HEK293 (cell line): ENCODE data around the gene GALNT2.

ENCODE experiments used
- CTCF ChIA-PET: fragments of 350-600 bp; formaldehyde crosslinking; extraction: SDS; loops from one replicate; lab custom pipeline; 2021; ENCODE audit warnings: antibody characterized with exemption; lab: Yijun Ruan, JAX
- POLR2A ChIA-PET: fragments of 300-600 bp; formaldehyde crosslinking; extraction: SDS; loops from one replicate; lab custom pipeline; 2020; ENCODE audit warnings: antibody characterized with exemption, inconsistent platforms; lab: Yijun Ruan, JAX
- H3K27ac ChIP-seq: fragments of 200-500 bp; sonication (Bioruptor generic); 2 replicates; pipeline ENCODE4 v1.5.1; 2014; ENCODE audit warnings: low read depth, low read length, control low read depth, inconsistent platforms; ENCODE audit errors: extremely low read depth
- H3K36me3 ChIP-seq, 2 experiments: fragments of 200-500 bp in 1 of 2; sonication (Bioruptor generic) in 1 of 2; 1 replicate in 1 of 2; 2 replicates in 1 of 2; pipeline ENCODE4 v1.5.1; 2014 to 2017; ENCODE audit warnings: inconsistent platforms in 2 of 2, low read length in 2 of 2; ENCODE audit not compliant: control insufficient read depth in 2 of 2, insufficient read depth in 1 of 2
- H3K4me1 ChIP-seq: fragments of 200-500 bp; sonication (Bioruptor generic); 2 replicates; pipeline ENCODE4 v1.5.1; 2014; ENCODE audit warnings: mild to moderate bottlenecking, low read length, inconsistent platforms; ENCODE audit not compliant: control insufficient read depth, insufficient read depth
- H3K4me3 ChIP-seq: 2 replicates; pipeline ENCODE4 v1.5.1; 2011; ENCODE audit warnings: low read depth, mild to moderate bottlenecking, control low read depth, low read length, moderate library complexity
- H3K9me3 ChIP-seq: fragments of 200-500 bp; sonication (Bioruptor generic); 2 replicates; pipeline ENCODE4 v1.5.1; 2014; ENCODE audit warnings: low read depth, low read length, inconsistent platforms; ENCODE audit not compliant: control insufficient read depth, insufficient read depth
- ATF2 ChIP-seq: fragments of 450-650 bp; formaldehyde crosslinking; IDR thresholded peaks from 2 replicates; pipeline ENCODE4 v1.5.1; 2016; ENCODE audit warnings: missing biosample characterization, missing genetic modification characterization, low read depth
- BCL11A ChIP-seq: fragments of 450-650 bp; formaldehyde crosslinking; IDR thresholded peaks from 2 replicates; pipeline ENCODE4 v1.5.1; 2016; ENCODE audit warnings: low read depth, missing biosample characterization, missing genetic modification characterization
- ELK4 ChIP-seq: IDR thresholded peaks from 2 replicates; pipeline ENCODE4 v1.6.1; 2011; ENCODE audit warnings: mild to moderate bottlenecking, low read depth, low read length, borderline replicate concordance
- IKZF3 ChIP-seq: fragments of 450-650 bp; IDR thresholded peaks from 2 replicates; pipeline ENCODE4 v1.5.0; 2018; ENCODE audit warnings: missing biosample characterization, mild to moderate bottlenecking, missing genetic modification characterization, moderate library complexity
- KLF17 ChIP-seq: fragments of 450-650 bp; formaldehyde crosslinking; IDR thresholded peaks from 2 replicates; pipeline ENCODE4 v1.5.1; 2016; ENCODE audit warnings: missing biosample characterization, missing genetic modification characterization
- ZNF10 ChIP-seq: fragments of 450-650 bp; formaldehyde crosslinking; IDR thresholded peaks from 2 replicates; pipeline ENCODE4 v1.5.1; 2017; ENCODE audit warnings: missing biosample characterization, missing genetic modification characterization
- ZNF16 ChIP-seq: fragments of 450-650 bp; formaldehyde crosslinking; IDR thresholded peaks from 2 replicates; pipeline ENCODE4 v1.5.1; 2016; ENCODE audit warnings: low read depth, missing biosample characterization, missing genetic modification characterization
- ZNF169 ChIP-seq: fragments of 450-650 bp; formaldehyde crosslinking; IDR thresholded peaks from 2 replicates; pipeline ENCODE4 v1.5.1; 2016; ENCODE audit warnings: missing biosample characterization, missing genetic modification characterization
- ZNF174 ChIP-seq: fragments of 450-650 bp; formaldehyde crosslinking; IDR thresholded peaks from 2 replicates; pipeline ENCODE4 v1.5.0; 2017; ENCODE audit warnings: missing biosample characterization, mild to moderate bottlenecking, missing genetic modification characterization
- ZNF26 ChIP-seq: fragments of 450-650 bp; formaldehyde crosslinking; IDR thresholded peaks from 2 replicates; pipeline ENCODE4 v1.5.1; 2016; ENCODE audit warnings: missing biosample characterization, missing genetic modification characterization
- ZNF302 ChIP-seq: fragments of 450-650 bp; formaldehyde crosslinking; IDR thresholded peaks from 2 replicates; pipeline ENCODE4 v1.5.1; 2016; ENCODE audit warnings: missing biosample characterization, missing genetic modification characterization, low read depth
- ZNF362 ChIP-seq: fragments of 450-650 bp; formaldehyde crosslinking; IDR thresholded peaks from 2 replicates; pipeline ENCODE4 v1.5.1; 2016; ENCODE audit warnings: missing biosample characterization, missing genetic modification characterization
- ZNF366 ChIP-seq: fragments of 450-650 bp; formaldehyde crosslinking; conservative IDR thresholded peaks from 2 replicates; pipeline ENCODE4 v1.5.1; 2016; ENCODE audit warnings: missing biosample characterization, missing genetic modification characterization
- ZNF423 ChIP-seq: fragments of 450-650 bp; formaldehyde crosslinking; IDR thresholded peaks from 2 replicates; pipeline ENCODE4 v1.5.1; 2016; ENCODE audit warnings: missing biosample characterization, missing genetic modification characterization
- ZNF473 ChIP-seq: fragments of 450-650 bp; formaldehyde crosslinking; IDR thresholded peaks from 2 replicates; pipeline ENCODE4 v1.5.1; 2017; ENCODE audit warnings: missing biosample characterization, missing genetic modification characterization
- ZNF48 ChIP-seq: fragments of 450-650 bp; formaldehyde crosslinking; IDR thresholded peaks from 2 replicates; pipeline ENCODE4 v1.5.1; 2016; ENCODE audit warnings: missing biosample characterization, missing genetic modification characterization
- ZNF544 ChIP-seq: fragments of 450-650 bp; formaldehyde crosslinking; IDR thresholded peaks from 2 replicates; pipeline ENCODE4 v1.5.0; 2017; ENCODE audit warnings: missing biosample characterization, missing genetic modification characterization
- ZNF548 ChIP-seq: fragments of 450-650 bp; formaldehyde crosslinking; IDR thresholded peaks from 2 replicates; pipeline ENCODE4 v1.5.1; 2016; ENCODE audit warnings: missing biosample characterization, missing genetic modification characterization
- ZNF560 ChIP-seq: fragments of 450-650 bp; formaldehyde crosslinking; IDR thresholded peaks from 2 replicates; pipeline ENCODE4 v1.5.1; 2017; ENCODE audit warnings: missing biosample characterization, missing genetic modification characterization, borderline replicate concordance
- ZNF580 ChIP-seq: fragments of 450-650 bp; formaldehyde crosslinking; IDR thresholded peaks from 2 replicates; pipeline ENCODE4 v1.5.1; 2016; ENCODE audit warnings: missing biosample characterization, missing genetic modification characterization
- ZNF624 ChIP-seq: fragments of 450-650 bp; formaldehyde crosslinking; IDR thresholded peaks from 2 replicates; pipeline ENCODE4 v1.5.1; 2017; ENCODE audit warnings: missing biosample characterization, missing genetic modification characterization
- ZNF701 ChIP-seq: fragments of 450-650 bp; formaldehyde crosslinking; IDR thresholded peaks from 2 replicates; pipeline ENCODE4 v1.5.1; 2016; ENCODE audit warnings: missing biosample characterization, missing genetic modification characterization
- ZNF777 ChIP-seq: fragments of 450-650 bp; formaldehyde crosslinking; IDR thresholded peaks from 2 replicates; pipeline ENCODE4 v1.5.1; 2017; ENCODE audit warnings: missing biosample characterization, missing genetic modification characterization, borderline replicate concordance

The GALNT2 gene

GRCh38 chr1:230264342-230264741 lies 197.3 kb downstream of the GALNT2 start (continued):
- no peak for TF ChIP-seq ATF2 (tag by site-specific recombination)
- TF ChIP-seq IKZF3 (tag by site-specific recombination) = no peak
- TF ChIP-seq ZNF48 (tag by site-specific recombination) = no peak
- TF ChIP-seq ZNF362 (tag by site-specific recombination) = no peak
- TF ChIP-seq ZNF174 (tag by site-specific recombination) = no peak

GRCh38 chr1:230265200-230266115 lies 198.4 kb downstream of the GALNT2 start:
- TF ChIP-seq ZNF302 (tag by site-specific recombination) = no peak
- TF ChIP-seq ZNF473 = no peak
- TF ChIP-seq ZNF624 (tag by site-specific recombination) = no peak
- H3K4me3 ChIP-seq = no peak overlapping the region
- H3K27ac ChIP-seq = no peak overlapping the region
- POLR2A ChIA-PET = no interaction called here
- peaks cover 0 to 33% of the 10 kb centered on the region in 2 experiments; a peak in 1 of 3 replicates for H3K36me3 ChIP-seq
- H3K4me1 ChIP-seq = peaks cover 5% of the 10 kb centered on the region
- H3K9me3 ChIP-seq = no peaks in the 10 kb centered on the region
- CTCF ChIA-PET = interaction anchor here (0.7 to 1.3 kb wide), 4 partner anchors 12 to 93 kb away, joined by 3 to 7 read pairs (median 3); no protein-coding TSS in a partner anchor

- H3K9me3 ChIP-seq = no peaks in the 10 kb centered on the region
- H3K4me3 ChIP-seq = no peak overlapping the region
- peaks cover 12% of the 10 kb centered on the region for H3K4me1 ChIP-seq
- no peak overlapping the region for H3K27ac ChIP-seq
- peaks cover 0 to 33% of the 10 kb centered on the region in 2 experiments; a peak in 1 of 3 replicates for H3K36me3 ChIP-seq
- ChIA-PET CTCF (interaction anchor here (0.7 to 1.3 kb wide), 4 partner anchors 13 to 94 kb away, joined by 3 to 7 read pairs (median 3); no protein-coding TSS in a partner anchor), POLR2A (no interaction called here)
- TF ChIP-seq ZNF701 (tag by site-specific recombination) (no peak), ZNF548 (tag by site-specific recombination) (no peak), ZNF580 (no peak), ZNF423 (tag by site-specific recombination) (no peak), KLF17 (tag by site-specific recombination) (no peak), ZNF777 (tag by site-specific recombination) (no peak), ELK4 (no peak), ZNF560 (tag by site-specific recombination) (no peak), ZNF544 (no peak), BCL11A (no peak), ZNF26 (no peak), ZNF174 (tag by site-specific recombination) (no peak), ZNF10 (tag by site-specific recombination) (no peak), ZNF169 (tag by site-specific recombination) (no peak), ZNF16 (no peak), ZNF366 (tag by site-specific recombination) (no peak)
Measured at GRCh38 chr1:230266456-230266855, 199.4 kb downstream of the GALNT2 start.
